ENCODE data around the gene GNAT3.

The GNAT3 gene

GRCh38 chr7:80439894-80440821 is 71.7 kb downstream of the GNAT3 start:
- TF ChIP-seq GATA3 (IDR thresholded peaks at IDR 0.05; ENCODE audit: low read depth, low read length) (peak; percentile 97), GATA2 (IDR thresholded peaks at IDR 0.05; ENCODE audit: low read depth, low read length) (peak; percentile 89)

GRCh38 chr7:80435521-80435920 is 76.3 kb downstream of the GNAT3 start:
- TF ChIP-seq GATA3 (IDR thresholded peaks at IDR 0.05; ENCODE audit: low read depth, low read length): no peak

- TF ChIP-seq GATA2 (IDR thresholded peaks at IDR 0.05; ENCODE audit: low read depth, low read length) (no peak), GATA3 (IDR thresholded peaks at IDR 0.05; ENCODE audit: low read depth, low read length) (no peak)
These were observed 77.8 kb downstream of the GNAT3 start for GRCh38 chr7:80434047-80434446.

- TF ChIP-seq GATA3 (IDR thresholded peaks at IDR 0.05; ENCODE audit: low read depth, low read length) (no peak), GATA2 (IDR thresholded peaks at IDR 0.05; ENCODE audit: low read depth, low read length) (no peak)
These were observed 79.7 kb downstream of the GNAT3 start for GRCh38 chr7:80432166-80432565.

- TF ChIP-seq GATA2 (IDR thresholded peaks at IDR 0.05; ENCODE audit: low read depth, low read length) (no peak), GATA3 (IDR thresholded peaks at IDR 0.05; ENCODE audit: low read depth, low read length) (no peak)
These were observed 82.7 kb downstream of the GNAT3 start for GRCh38 chr7:80429181-80429580.

GRCh38 chr7:80428161-80429054 is 83.5 kb downstream of the GNAT3 start:
- TF ChIP-seq GATA2 (IDR thresholded peaks at IDR 0.05; ENCODE audit: low read depth, low read length) (no peak), GATA3 (IDR thresholded peaks at IDR 0.05; ENCODE audit: low read depth, low read length) (no peak)

GRCh38 chr7:80427218-80427617 is 84.6 kb downstream of the GNAT3 start:
- TF ChIP-seq GATA2 (IDR thresholded peaks at IDR 0.05; ENCODE audit: low read depth, low read length) (no peak), GATA3 (IDR thresholded peaks at IDR 0.05; ENCODE audit: low read depth, low read length) (no peak)

- no peak for TF ChIP-seq GATA3 (IDR thresholded peaks at IDR 0.05; ENCODE audit: low read depth, low read length)
- no peak for TF ChIP-seq GATA2 (IDR thresholded peaks at IDR 0.05; ENCODE audit: low read depth, low read length)
These were observed 91.0 kb downstream of the GNAT3 start for GRCh38 chr7:80420876-80421275.

GRCh38 chr7:80417211-80417793 is 94.6 kb downstream of the GNAT3 start:
- no peak for TF ChIP-seq GATA2 (IDR thresholded peaks at IDR 0.05; ENCODE audit: low read depth, low read length)
- no peak for TF ChIP-seq GATA3 (IDR thresholded peaks at IDR 0.05; ENCODE audit: low read depth, low read length)

- TF ChIP-seq GATA3 (IDR thresholded peaks at IDR 0.05; ENCODE audit: low read depth, low read length): no peak
- TF ChIP-seq GATA2 (IDR thresholded peaks at IDR 0.05; ENCODE audit: low read depth, low read length): no peak
These were observed 96.3 kb downstream of the GNAT3 start for GRCh38 chr7:80415522-80415921.

- TF ChIP-seq GATA3 (IDR thresholded peaks at IDR 0.05; ENCODE audit: low read depth, low read length) (peak; percentile 34; the same call in 1 of the 2 replicates), GATA2 (IDR thresholded peaks at IDR 0.05; ENCODE audit: low read depth, low read length) (peak; percentile 60)
These were observed 96.8 kb downstream of the GNAT3 start for GRCh38 chr7:80415114-80415513.

GRCh38 chr7:80414331-80414730 is 97.5 kb downstream of the GNAT3 start:
- TF ChIP-seq GATA2 (IDR thresholded peaks at IDR 0.05; ENCODE audit: low read depth, low read length): no peak
- no peak for TF ChIP-seq GATA3 (IDR thresholded peaks at IDR 0.05; ENCODE audit: low read depth, low read length)

- TF ChIP-seq GATA2 (IDR thresholded peaks at IDR 0.05; ENCODE audit: low read depth, low read length) (no peak), GATA3 (IDR thresholded peaks at IDR 0.05; ENCODE audit: low read depth, low read length) (no peak)
These were observed 98.4 kb downstream of the GNAT3 start for GRCh38 chr7:80413383-80413945.

- TF ChIP-seq GATA2 (IDR thresholded peaks at IDR 0.05; ENCODE audit: low read depth, low read length) (no peak), GATA3 (IDR thresholded peaks at IDR 0.05; ENCODE audit: low read depth, low read length) (no peak)
These were observed 99.0 kb downstream of the GNAT3 start for GRCh38 chr7:80412842-80413241.
